Breast epithelium (tissue), 4 donors: ENCODE results near the gene GPR65. TPM values are rescaled to one million over a fixed set of nuclear protein-coding genes. Genes with fewer than 3 reads are reported as not detected.

ENCODE experiments used
- DNase-seq, 2 donors: peaks; one replicate each; pipeline ENCODE4 v3.0.0-alpha.2; 2019; ENCODE audit warnings: low spot score in 2 of 2
- H3K27ac ChIP-seq, 2 donors: fragments of 200-600 bp; sonication (generic) in 1 of 2; one replicate each; pipeline ENCODE4 v1.5.1; 2016 to 2019; ENCODE audit warnings: mild to moderate bottlenecking in 1 of 2
- H3K27me3 ChIP-seq, 2 donors: fragments of 200-600 bp; sonication (generic) in 1 of 2; one replicate each; pipeline versions ENCODE4 v1.5.1 to v1.6.0; 2017 to 2019; ENCODE audit warnings: control low read depth in 1 of 2, mild to moderate bottlenecking in 1 of 2
- H3K36me3 ChIP-seq: fragments of 200-600 bp; one replicate; pipeline ENCODE4 v1.5.1; 2019
- H3K4me1 ChIP-seq, 2 donors: fragments of 200-600 bp; sonication (generic); one replicate each; pipeline ENCODE4 v1.5.1; 2016 to 2019; ENCODE audit warnings: control low read depth in 1 of 2
- H3K4me3 ChIP-seq, 3 donors: fragments of 200-600 bp; sonication (generic); 1 replicate in 2 of 3; 2 replicates in 1 of 3; pipeline ENCODE4 v1.5.1; 2016 to 2019; ENCODE audit warnings: mild to moderate bottlenecking in 3 of 3, moderate library complexity in 2 of 3
- H3K9me3 ChIP-seq, 2 donors: fragments of 200-600 bp; sonication (generic) in 1 of 2; one replicate each; pipeline ENCODE4 v1.5.1; 2016 to 2019; ENCODE audit warnings: control low read depth in 1 of 2
- CTCF ChIP-seq, 3 donors: fragments of 450-650 bp; IDR thresholded peaks; one replicate each; pipeline ENCODE4 v1.5.1; 2016 to 2017; ENCODE audit warnings: antibody characterized with exemption in 3 of 3, mild to moderate bottlenecking in 3 of 3, moderate library complexity in 3 of 3
- POLR2A ChIP-seq: fragments of 450-650 bp; IDR thresholded peaks from one replicate; pipeline ENCODE4 v1.6.1; 2016; ENCODE audit warnings: antibody characterized with exemption, mild to moderate bottlenecking, moderate library complexity
- POLR2AphosphoS5 ChIP-seq, 3 donors: sonication (generic); formaldehyde crosslinking; IDR thresholded peaks; one replicate each; pipeline ENCODE4 v1.6.1; 2017; ENCODE audit warnings: antibody characterized with exemption in 3 of 3
- intact Hi-C: fragments of 100-400 bp; cut with DNase I; formaldehyde crosslinking; loops from one replicate; pipeline ENCODE4 v1.15.1; 2023; ENCODE audit warnings: low total_unique reads
- total RNA-seq, 3 donors: library from RNA; depleted of rRNA; stranded (reverse); fragments of >200 nt; gene quantifications; one replicate each; pipeline ENCODE4 v1.1.0, GENCODE V29; 2016

GPR65 gene
- total RNA-seq, 3 donors from 2014 or later: 1.0 to 2.3 (median 1.1) TPM

GRCh38 chr14:87998482-87998881 lies 6.5 kb upstream of the GPR65 start:
- Histone ChIP-seq H3K4me1 (no peaks in the 10 kb centered on the region), H3K27ac (no peak overlapping the region), H3K9me3 (no peaks in the 10 kb centered on the region), H3K4me3 (no peak overlapping the region), H3K36me3 (no peaks in the 10 kb centered on the region), H3K27me3 (no peaks in the 10 kb centered on the region)
- TF ChIP-seq CTCF (IDR thresholded peaks at IDR 0.05): no peak
- TF ChIP-seq POLR2AphosphoS5 (IDR thresholded peaks at IDR 0.05): no peak
- TF ChIP-seq POLR2A: no peak
- intact Hi-C loops: no loop called here
- no peak for DNase-seq

DNA sequence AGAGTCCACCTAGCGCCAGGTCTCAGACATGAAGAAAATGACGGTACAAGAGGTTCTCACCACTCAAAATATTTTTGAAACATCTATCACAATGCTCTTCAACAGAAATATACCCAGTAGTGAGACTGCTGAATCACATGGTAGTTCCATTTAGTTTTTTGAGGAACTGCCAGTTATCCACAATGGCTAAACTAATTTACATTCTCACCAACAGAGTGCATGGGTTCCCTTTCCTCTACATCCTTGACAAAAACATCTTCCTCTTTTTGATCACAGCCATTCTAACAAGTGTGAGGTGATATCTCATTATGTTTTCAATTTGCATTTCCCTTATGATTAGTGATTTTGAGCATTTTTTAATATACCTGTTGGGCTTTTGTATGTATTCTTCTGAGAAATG lies 5.7 kb upstream of the GPR65 start:
- no peak for TF ChIP-seq POLR2A
- TF ChIP-seq POLR2AphosphoS5 (IDR thresholded peaks at IDR 0.05): no peak
- no peak for TF ChIP-seq CTCF (IDR thresholded peaks at IDR 0.05)
- Histone ChIP-seq H3K4me3 (no peak overlapping the region), H3K9me3 (no peaks in the 10 kb centered on the region), H3K4me1 (no peaks in the 10 kb centered on the region), H3K27ac (no peak overlapping the region), H3K36me3 (no peaks in the 10 kb centered on the region), H3K27me3 (no peaks in the 10 kb centered on the region)
- no peak for DNase-seq
- intact Hi-C loops: no loop called here

DNA sequence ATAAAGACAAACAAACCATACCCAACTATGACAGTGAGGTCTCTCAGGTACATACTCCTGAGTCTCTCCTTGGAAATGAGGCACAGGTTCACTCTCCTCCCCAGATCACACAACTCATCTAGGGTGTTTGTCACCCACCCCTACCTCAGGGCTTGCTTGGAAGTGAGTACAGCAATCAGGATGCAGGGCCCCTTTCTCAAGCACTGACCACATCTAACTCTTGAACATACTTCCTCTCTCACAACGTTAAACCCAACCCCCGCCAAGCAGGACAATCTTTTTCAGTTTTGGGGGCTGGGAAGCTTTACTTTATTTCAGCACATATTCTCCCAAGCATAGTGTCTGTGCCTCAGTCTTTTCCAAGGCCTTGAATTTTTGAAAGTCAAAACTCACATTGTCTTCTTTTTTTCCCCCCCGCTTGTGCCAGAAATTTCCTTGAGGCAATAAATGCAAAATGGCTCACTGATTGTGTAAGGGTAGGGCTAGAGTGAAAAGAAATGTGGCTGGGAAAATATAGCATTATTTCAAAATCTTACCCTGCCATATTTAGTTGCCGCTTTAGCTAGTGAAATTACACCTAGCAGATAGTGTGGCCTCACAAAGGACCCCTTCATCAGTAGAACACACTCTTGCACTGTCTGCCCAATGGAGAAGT lies 2.4 kb upstream of the GPR65 start:
- Histone ChIP-seq H3K27me3 (no peaks in the 10 kb centered on the region), H3K4me3 (no peak overlapping the region), H3K4me1 (no peaks in the 10 kb centered on the region), H3K9me3 (no peaks in the 10 kb centered on the region), H3K36me3 (no peaks in the 10 kb centered on the region), H3K27ac (no peak overlapping the region)
- TF ChIP-seq POLR2AphosphoS5 (IDR thresholded peaks at IDR 0.05) (no peak), POLR2A (no peak)
- intact Hi-C loops: no loop called here
- no peak for DNase-seq

GRCh38 chr14:88003425-88003824 lies 1.5 kb upstream of the GPR65 start:
- no peak for TF ChIP-seq CTCF (IDR thresholded peaks at IDR 0.05)
- no peak for TF ChIP-seq POLR2A
- TF ChIP-seq POLR2AphosphoS5 (IDR thresholded peaks at IDR 0.05): no peak
- H3K36me3 ChIP-seq: no peaks in the 10 kb centered on the region
- no peaks in the 10 kb centered on the region for H3K4me1 ChIP-seq
- intact Hi-C loops: no loop called here
- DNase-seq: no peak
- H3K27me3 ChIP-seq: no peaks in the 10 kb centered on the region
- no peaks in the 10 kb centered on the region for H3K9me3 ChIP-seq
- no peak overlapping the region for H3K4me3 ChIP-seq
- H3K27ac ChIP-seq: no peak overlapping the region

DNA sequence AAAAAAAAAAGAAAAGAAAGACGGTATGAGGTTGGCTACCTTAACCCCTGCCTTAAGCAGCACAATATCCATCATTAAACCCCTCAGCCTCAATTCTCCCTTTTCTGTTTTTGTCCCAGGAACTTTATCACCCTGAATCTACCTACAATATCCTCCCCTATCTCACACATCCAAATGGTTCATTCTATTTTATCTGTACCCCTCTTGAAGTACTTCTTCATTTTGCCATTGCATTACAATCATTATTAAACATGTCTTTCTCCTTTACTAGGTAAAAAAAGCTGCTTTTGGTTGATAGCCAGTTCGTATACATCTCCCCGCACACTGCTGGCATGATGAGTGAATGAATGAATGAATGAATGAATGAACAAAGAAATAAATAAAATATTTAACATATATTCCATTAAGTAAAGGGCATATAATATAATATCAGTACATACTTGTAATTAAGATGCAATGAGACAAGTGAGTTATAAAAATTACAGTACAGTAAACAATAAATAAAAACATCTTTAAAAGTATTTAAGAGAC lies 364 bp upstream of the GPR65 start:
- H3K27ac ChIP-seq: no peak overlapping the region
- H3K36me3 ChIP-seq: no peaks in the 10 kb centered on the region
- intact Hi-C loops: no loop called here
- no peak for TF ChIP-seq POLR2A
- TF ChIP-seq POLR2AphosphoS5 (IDR thresholded peaks at IDR 0.05): no peak
- TF ChIP-seq CTCF (IDR thresholded peaks at IDR 0.05): no peak
- no peaks in the 10 kb centered on the region for H3K4me1 ChIP-seq
- DNase-seq: no peak
- no peak overlapping the region for H3K4me3 ChIP-seq
- H3K27me3 ChIP-seq: no peaks in the 10 kb centered on the region
- H3K9me3 ChIP-seq: no peaks in the 10 kb centered on the region
